ENCODE data around the gene LUC7L2.

DNA sequence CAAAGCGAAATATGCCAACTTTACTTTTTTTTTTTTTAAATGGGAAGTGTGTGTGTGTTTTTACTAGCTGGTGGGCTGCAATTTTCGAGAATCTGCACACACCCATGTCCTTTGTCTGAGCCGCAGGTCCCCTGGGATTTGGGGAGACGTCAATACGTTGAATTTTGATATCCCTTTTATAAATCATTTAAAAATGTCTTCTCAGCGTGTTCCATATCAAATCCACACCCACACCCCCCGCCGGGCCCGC lies 19.0 kb upstream of the LUC7L2 start:
- TF ChIP-seq KDM1A (IDR thresholded peaks at IDR 0.05; ENCODE audit: borderline replicate concordance), result no peak
- no peak for TF ChIP-seq SMAD5 (IDR thresholded peaks at IDR 0.05; ENCODE audit: low read depth)
- TF ChIP-seq, protein P1, sequence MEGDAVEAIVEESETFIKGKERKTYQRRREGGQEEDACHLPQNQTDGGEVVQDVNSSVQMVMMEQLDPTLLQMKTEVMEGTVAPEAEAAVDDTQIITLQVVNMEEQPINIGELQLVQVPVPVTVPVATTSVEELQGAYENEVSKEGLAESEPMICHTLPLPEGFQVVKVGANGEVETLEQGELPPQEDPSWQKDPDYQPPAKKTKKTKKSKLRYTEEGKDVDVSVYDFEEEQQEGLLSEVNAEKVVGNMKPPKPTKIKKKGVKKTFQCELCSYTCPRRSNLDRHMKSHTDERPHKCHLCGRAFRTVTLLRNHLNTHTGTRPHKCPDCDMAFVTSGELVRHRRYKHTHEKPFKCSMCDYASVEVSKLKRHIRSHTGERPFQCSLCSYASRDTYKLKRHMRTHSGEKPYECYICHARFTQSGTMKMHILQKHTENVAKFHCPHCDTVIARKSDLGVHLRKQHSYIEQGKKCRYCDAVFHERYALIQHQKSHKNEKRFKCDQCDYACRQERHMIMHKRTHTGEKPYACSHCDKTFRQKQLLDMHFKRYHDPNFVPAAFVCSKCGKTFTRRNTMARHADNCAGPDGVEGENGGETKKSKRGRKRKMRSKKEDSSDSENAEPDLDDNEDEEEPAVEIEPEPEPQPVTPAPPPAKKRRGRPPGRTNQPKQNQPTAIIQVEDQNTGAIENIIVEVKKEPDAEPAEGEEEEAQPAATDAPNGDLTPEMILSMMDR (IDR thresholded peaks at IDR 0.05 in 2 of 3, conservative IDR thresholded peaks at IDR 0.05 in 1 of 3; ENCODE audit: control insufficient read depth in 2 of 3, extremely low read depth in 1 of 3, insufficient read depth in 1 of 3, low read depth in 3 of 3, low read length in 3 of 3), result no peak
- TF ChIP-seq, protein P2, sequence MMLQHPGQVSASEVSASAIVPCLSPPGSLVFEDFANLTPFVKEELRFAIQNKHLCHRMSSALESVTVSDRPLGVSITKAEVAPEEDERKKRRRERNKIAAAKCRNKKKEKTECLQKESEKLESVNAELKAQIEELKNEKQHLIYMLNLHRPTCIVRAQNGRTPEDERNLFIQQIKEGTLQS (IDR thresholded peaks at IDR 0.05; ENCODE audit: borderline replicate concordance, extremely low read depth, low read depth, low read length), result no peak
- TF ChIP-seq MYC (IDR thresholded peaks at IDR 0.05; ENCODE audit: insufficient read depth, insufficient read length, insufficient replicate concordance, low read length, severe bottlenecking), result no peak
- TF ChIP-seq SUZ12 (IDR thresholded peaks at IDR 0.05; ENCODE audit: unreplicated experiment), result no peak
- no peak for TF ChIP-seq TBL1XR1 (IDR thresholded peaks at IDR 0.05; ENCODE audit: low read depth, low read length)
- TF ChIP-seq SPI1 (IDR thresholded peaks at IDR 0.05; ENCODE audit: borderline replicate concordance, insufficient read depth, low read depth, low read length), result no peak
- TF ChIP-seq, protein P3, sequence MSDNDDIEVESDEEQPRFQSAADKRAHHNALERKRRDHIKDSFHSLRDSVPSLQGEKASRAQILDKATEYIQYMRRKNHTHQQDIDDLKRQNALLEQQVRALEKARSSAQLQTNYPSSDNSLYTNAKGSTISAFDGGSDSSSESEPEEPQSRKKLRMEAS (IDR thresholded peaks at IDR 0.05; ENCODE audit: low read depth, low read length), result no peak
- TF ChIP-seq SREBF2 (IDR thresholded peaks at IDR 0.05; ENCODE audit: low read length), result no peak
- TF ChIP-seq EZH2 (IDR thresholded peaks at IDR 0.05; ENCODE audit: borderline replicate concordance, control insufficient read depth, low read depth, low read length), result no peak
- no peak for TF ChIP-seq POLR2A (IDR thresholded peaks at IDR 0.05; ENCODE audit: low read depth, low read length)
- no peak for TF ChIP-seq SMC3 (IDR thresholded peaks at IDR 0.05; ENCODE audit: borderline replicate concordance, low read length)
